K562 (cell line): ENCODE data around the gene COA3. TPM values are rescaled to one million over a fixed set of nuclear protein-coding genes. Genes with fewer than 3 reads are reported as not detected.
A peak's percentile ranks its signal among the peaks of the same experiment; 100 is the strongest.

Experiments used
- ATAC-seq: fragments of 200-7000 bp; cut with Tn5 transposase; 3 replicates; pipeline ENCODE4 v1.9.1; 2020; ENCODE audit warnings: moderate library complexity
- BruUV-seq: library from RNA; stranded (reverse); fragments of 400-500 nt; replicated peaks from 2 replicates; lab custom pipeline; 2021; lab: Mats Ljungman, UMichigan
- CTCF ChIA-PET: fragments of 300-600 bp; formaldehyde crosslinking; extraction: SDS; loops from one replicate; lab custom pipeline; 2021; ENCODE audit warnings: low intra/inter-chr PET ratio; lab: Yijun Ruan, JAX
- POLR2A ChIA-PET: fragments of 300-600, 350-650 bp; sonication (Branson Sonifier 250); formaldehyde crosslinking; extraction: SDS; loops from one replicate; lab custom pipeline; 2021; ENCODE audit warnings: antibody characterized with exemption, inconsistent platforms; lab: Yijun Ruan, JAX
- DNase-seq, 4 experiments: peaks; one replicate each; pipeline versions ENCODE4 v3.0.0 to v3.0.0-alpha.2; 2011 to 2018; ENCODE audit warnings: low spot score in 3 of 4, mixed read lengths in 3 of 4; ENCODE audit errors: extremely low read depth in 1 of 4
- FAIRE-seq: peaks from 2 replicates; lab custom pipeline; 2011; peaks lifted over from hg19 to GRCh38; lab: Jason Lieb, UNC
- H2AFZ ChIP-seq: 2 replicates; pipeline ENCODE4 v1.6.0; 2011; ENCODE audit warnings: low read depth, low read length, control low read depth, inconsistent platforms
- H3K27ac ChIP-seq: fragments of 200-600 bp; 3 replicates; pipeline ENCODE4 v1.8.0; 2011; ENCODE audit warnings: low read depth, mild to moderate bottlenecking, control low read depth, inconsistent platforms, low read length, moderate library complexity, mixed read lengths; ENCODE audit errors: extremely low read depth
- H3K27me3 ChIP-seq, 2 experiments: fragments of 300-600 bp in 1 of 2; 2 replicates in 1 of 2; 3 replicates in 1 of 2; pipeline versions ENCODE4 v1.6.0 to v1.8.0; 2011; ENCODE audit warnings: inconsistent platforms in 2 of 2, low read length in 2 of 2, mild to moderate bottlenecking in 1 of 2, mixed read lengths in 1 of 2, moderate library complexity in 1 of 2; ENCODE audit not compliant: control insufficient read depth in 2 of 2, insufficient read depth in 2 of 2
- H3K36me3 ChIP-seq: fragments of 300-600 bp; 3 replicates; pipeline ENCODE4 v1.8.0; 2011; ENCODE audit warnings: mild to moderate bottlenecking, low read length, inconsistent platforms; ENCODE audit not compliant: control insufficient read depth, insufficient read depth
- H3K4me1 ChIP-seq, 2 experiments: fragments of 200-600 bp in 1 of 2; replicated peaks in 1 of 2; 2 replicates in 1 of 2; 3 replicates in 1 of 2; pipeline versions ENCODE4 v1.5.1 to v1.8.0; 2011; ENCODE audit warnings: inconsistent platforms in 2 of 2, low read length in 2 of 2, mild to moderate bottlenecking in 1 of 2, mixed read lengths in 1 of 2, moderate library complexity in 1 of 2; ENCODE audit not compliant: control insufficient read depth in 2 of 2, insufficient read depth in 2 of 2
- H3K4me2 ChIP-seq: 2 replicates; pipeline ENCODE4 v1.6.1; 2011; ENCODE audit warnings: low read length, control low read depth, inconsistent platforms, mixed read lengths; ENCODE audit not compliant: insufficient read depth
- H3K4me3 ChIP-seq: fragments of 200-600 bp; sonication (generic), shearing (Covaris generic); 2 replicates; pipeline ENCODE4 v1.5.1; 2016; ENCODE audit warnings: control low read depth, inconsistent platforms
- H3K79me2 ChIP-seq: fragments of 200-600 bp; 3 replicates; pipeline ENCODE4 v1.8.0; 2011; ENCODE audit warnings: low read length, inconsistent platforms; ENCODE audit not compliant: control insufficient read depth, insufficient read depth
- H3K9ac ChIP-seq, 2 experiments: 2 replicates each; pipeline versions ENCODE4 v1.6.0 to v1.6.1; 2011; ENCODE audit warnings: low read depth in 2 of 2, low read length in 2 of 2, control low read depth in 1 of 2, inconsistent platforms in 1 of 2, mild to moderate bottlenecking in 1 of 2, mixed read lengths in 1 of 2; ENCODE audit not compliant: insufficient read depth in 1 of 2
- H3K9me1 ChIP-seq: one replicate; pipeline ENCODE4 v1.6.0; 2011; ENCODE audit warnings: inconsistent platforms, mild to moderate bottlenecking, low read length, moderate library complexity; ENCODE audit not compliant: control insufficient read depth, insufficient read depth
- H3K9me3 ChIP-seq: replicated peaks from 2 replicates; pipeline ENCODE4 v1.5.1; 2011; ENCODE audit warnings: low read depth, low read length, inconsistent platforms; ENCODE audit not compliant: control insufficient read depth, insufficient read depth
- H4K20me1 ChIP-seq: replicated peaks from 2 replicates; pipeline ENCODE4 v1.6.1; 2011; ENCODE audit warnings: low read length, inconsistent platforms, mixed read lengths; ENCODE audit not compliant: control insufficient read depth, insufficient read depth
- CBX1 ChIP-seq: sonication (generic); IDR thresholded peaks from 2 replicates; pipeline ENCODE4 v1.6.1; 2016; ENCODE audit warnings: antibody characterized with exemption, low read depth, mild to moderate bottlenecking
- CC2D1A ChIP-seq: fragments of 450-650 bp; IDR thresholded peaks from 2 replicates; pipeline ENCODE4 v1.6.1; 2017; ENCODE audit warnings: mild to moderate bottlenecking
- CEBPZ ChIP-seq: fragments of 150-350 bp; IDR thresholded peaks from 2 replicates; pipeline ENCODE4 v1.6.1; 2014; ENCODE audit warnings: low read depth, mild to moderate bottlenecking, low read length, borderline replicate concordance
- FOXP4 ChIP-seq: sonication (generic); formaldehyde crosslinking; IDR thresholded peaks from 2 replicates; pipeline ENCODE4 v1.8.0; 2022; ENCODE audit warnings: mild to moderate bottlenecking, missing genetic modification reagents, borderline replicate concordance
- KLF10 ChIP-seq: fragments of 250-450 bp; sonication (Bioruptor Pico); IDR thresholded peaks from 2 replicates; pipeline ENCODE4 v1.6.1; 2021; ENCODE audit warnings: matching md5 sums
- KLF6 ChIP-seq: fragments of 250-450 bp; sonication (Bioruptor Pico); IDR thresholded peaks from 2 replicates; pipeline ENCODE4 v1.4.0; 2020; ENCODE audit warnings: mild to moderate bottlenecking, moderate library complexity, borderline replicate concordance
- MBD1 ChIP-seq: fragments of 250-450 bp; sonication (Bioruptor Pico); IDR thresholded peaks from 2 replicates; pipeline ENCODE4 v1.8.0; 2022; ENCODE audit warnings: inconsistent platforms
- MNT ChIP-seq, 2 experiments: fragments of 450-650 bp; conservative IDR thresholded peaks; 2 replicates each; pipeline ENCODE4 v1.6.1; 2017; ENCODE audit warnings: mild to moderate bottlenecking in 2 of 2, moderate library complexity in 2 of 2
- NR2C1 ChIP-seq, 2 experiments: fragments of 450-650 bp; IDR thresholded peaks; 2 replicates each; pipeline ENCODE4 v1.6.1; 2017; ENCODE audit warnings: mild to moderate bottlenecking in 2 of 2, antibody characterized with exemption in 1 of 2, inconsistent platforms in 1 of 2, missing compliant biosample characterization in 1 of 2, missing genetic modification characterization in 1 of 2
- ZNF57 ChIP-seq: fragments of 450-650 bp; formaldehyde crosslinking; IDR thresholded peaks from 2 replicates; pipeline ENCODE4 v1.4.0; 2020; ENCODE audit warnings: mild to moderate bottlenecking, moderate library complexity
- WGBS: fragments of 100-300 bp; shearing (Covaris generic); methylation state at CpG from one replicate; pipeline ENCODE4 v1.1.6; 2016; ENCODE audit warnings: low coverage, mixed read lengths; ENCODE audit not compliant: insufficient coverage; ENCODE audit errors: missing lambda C conversion rate; 5-methylcytosine and 5-hydroxymethylcytosine counted together
- in situ Hi-C: fragments of 300-500 bp; cut with MboI; formaldehyde crosslinking; loops from 4 replicates; pipeline ENCODE4 v1.15.0; 2018; ENCODE audit warnings: inconsistent platforms, mixed read lengths
- intact Hi-C: fragments of 100-400 bp; cut with micrococcal nuclease; formaldehyde crosslinking; loops from 2 replicates; pipeline ENCODE4 v1.14.2; 2022
- polyA plus RNA-seq, 8 experiments: library from polyadenylated mRNA; depleted of rRNA in 4 of 8; stranded (reverse) in 5 of 8; unstranded in 3 of 8; fragments of >200 nt; fragmentation: Nextera tagmentation in 2 of 8; fragmentation: Illumina TruSeq in 1 of 8; extraction: Ambion mirVana in 2 of 8; extraction: Trizol in 1 of 8; gene quantifications; 2 replicates each; pipeline versions ENCODE4 v1.2.1 to v1.2.3, GENCODE V29; 2011 to 2014; ENCODE audit warnings: inconsistent platforms in 1 of 8, missing spikeins in 1 of 8
- total RNA-seq, 7 experiments: library from RNA; depleted of rRNA in 6 of 7; stranded (reverse); fragments of >200 nt in 6 of 7; fragmentation: Illumina TruSeq in 2 of 7; extraction: Trizol in 2 of 7; gene quantifications; 2 replicates each; pipeline versions ENCODE4 v1.2.1 to v1.2.3, GENCODE V29; 2011 to 2021; ENCODE audit warnings: low replicate concordance in 1 of 7

The COA3 gene
- total and polyA plus RNA-seq, 9 of the 15 experiments (the other 6 are each of a cell fraction or from before 2014, with no cell fraction given) = 49.6 to 153 (median 61.4) TPM

- FAIRE-seq (peak; percentile 100), ATAC-seq (peak; percentile 89), DNase-seq (peak; percentile 93 to 98 (median 96))
- peak within 1 kb of the TSS; percentile 85 for H3K27ac ChIP-seq
- peak within 1 kb of the TSS; percentile 53 for H3K4me3 ChIP-seq
- H3K79me2 ChIP-seq = peaks cover 39% of the 10 kb centered on the region
- no peaks in the 10 kb centered on the region for H4K20me1 ChIP-seq
- H3K27me3 ChIP-seq = no peaks in the 10 kb centered on the region
- H3K36me3 ChIP-seq = peaks cover 69% of the 10 kb centered on the region
- intact Hi-C loops (no loop called here), in situ Hi-C loops (no loop called here)
- peak within 1 kb of the TSS; percentile 82 to 98 for H3K9ac ChIP-seq
- no peaks in the 10 kb centered on the region for H3K9me3 ChIP-seq
- no TSS peak for BruUV-seq
- no peaks in the 10 kb centered on the region for H3K9me1 ChIP-seq
- peaks cover 51 to 76% of the 10 kb centered on the region in 2 experiments for H3K4me1 ChIP-seq
- ChIA-PET POLR2A (interaction anchor here (0.5 to 5.2 kb wide), 11 partner anchors 8 to 585 kb away, joined by 3 to 47 read pairs (median 4); partner anchors contain the start of genes BECN1, CNTD1 and COA3), CTCF (no interaction called here)
- peak within 1 kb of the TSS; percentile 69; the same call in 1 of the 2 replicates for H2AFZ ChIP-seq
- H3K4me2 ChIP-seq = peak within 1 kb of the TSS; percentile 76
- under 1% methylated on average over 47 of the region's 65 CpGs for WGBS
- TF ChIP-seq ZNF57 (CRISPR knock-in tag) = no peak
- 0 out of 2 replicates have a peak, but pooled peaks have one; percentile 16 for TF ChIP-seq FOXP4 (CRISPR knock-in tag)
- TF ChIP-seq MNT (conservative IDR thresholded peaks at IDR 0.05) = peak in 1 of 2 experiments; percentile 68; a peak in 2 of 4 replicates
- no peak for TF ChIP-seq KLF10
- no peak for TF ChIP-seq CEBPZ
- peak; percentile 98 for TF ChIP-seq CC2D1A
- no peak for TF ChIP-seq MBD1 (CRISPR knock-in tag)
- peak; percentile 47; the same call in 1 of the 2 replicates for TF ChIP-seq NR2C1 (IDR thresholded peaks at IDR 0.05)
- no peak for TF ChIP-seq NR2C1 (tag; IDR thresholded peaks at IDR 0.05)
- TF ChIP-seq CBX1 = no peak
- no peak for TF ChIP-seq KLF6 (CRISPR knock-in tag)
These were observed 18.3 kb downstream of the COA3 start, which contains the start of gene WNK4 for GRCh38 chr17:42779936-42780850. Gene WNK4 (plus strand): TSS chr17:42780610. CDS start chr17:42780699, 89 bp downstream.
